Upper lobe of left lung (tissue), 4 donors: ENCODE data around the gene PI4K2B.

Experiments
- POLR2A ChIP-seq, 4 donors: fragments of 450-650 bp; IDR thresholded peaks; one replicate each; pipeline ENCODE4 v1.5.1; 2016 to 2017; ENCODE audit warnings: antibody characterized with exemption in 4 of 4, mild to moderate bottlenecking in 2 of 4
- TF ChIP-seq, protein P1 (sequence below), 6 experiments: fragments of 450-650 bp in 4 of 6; fragments of 200-600 bp in 2 of 6; sonication (generic) in 2 of 6; IDR thresholded peaks; one replicate each; pipeline ENCODE4 v1.5.1; 2016 to 2019; ENCODE audit warnings: antibody characterized with exemption in 6 of 6

DNA sequence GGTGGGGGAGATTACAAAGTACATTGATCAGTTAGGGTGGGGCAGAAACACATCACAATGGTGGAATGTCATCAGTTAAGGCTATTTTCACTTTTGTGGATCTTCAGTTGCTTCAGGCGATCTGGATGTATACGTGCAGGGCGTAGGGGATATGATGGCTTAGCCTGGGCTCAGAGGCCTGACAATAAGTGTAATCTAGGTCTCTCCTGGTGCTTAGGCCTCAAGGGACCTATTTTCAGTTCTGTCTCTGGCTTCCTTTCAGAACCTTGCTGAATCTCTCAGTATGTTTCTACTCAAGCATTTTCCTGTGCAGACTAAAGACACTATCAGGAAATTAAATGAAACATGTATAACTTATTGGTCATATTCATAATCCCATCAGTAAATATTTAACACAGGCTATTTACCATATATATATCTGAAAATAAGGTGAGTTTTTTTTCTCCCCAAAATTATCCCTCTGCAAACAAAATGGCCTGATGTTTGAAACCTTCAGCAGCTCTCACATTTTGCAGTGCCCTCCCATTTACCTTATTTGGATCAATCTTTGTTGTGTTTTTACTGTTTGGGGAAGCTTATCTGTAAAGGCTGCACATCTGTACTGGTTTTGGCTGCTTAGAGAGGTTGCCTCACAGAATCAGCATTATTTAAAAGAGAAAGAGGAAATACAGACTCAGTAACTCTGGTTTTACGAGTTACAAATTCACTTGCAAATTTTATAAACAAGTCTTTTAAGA is 76.4 kb downstream of the PI4K2B start:
- TF ChIP-seq, protein P1, sequence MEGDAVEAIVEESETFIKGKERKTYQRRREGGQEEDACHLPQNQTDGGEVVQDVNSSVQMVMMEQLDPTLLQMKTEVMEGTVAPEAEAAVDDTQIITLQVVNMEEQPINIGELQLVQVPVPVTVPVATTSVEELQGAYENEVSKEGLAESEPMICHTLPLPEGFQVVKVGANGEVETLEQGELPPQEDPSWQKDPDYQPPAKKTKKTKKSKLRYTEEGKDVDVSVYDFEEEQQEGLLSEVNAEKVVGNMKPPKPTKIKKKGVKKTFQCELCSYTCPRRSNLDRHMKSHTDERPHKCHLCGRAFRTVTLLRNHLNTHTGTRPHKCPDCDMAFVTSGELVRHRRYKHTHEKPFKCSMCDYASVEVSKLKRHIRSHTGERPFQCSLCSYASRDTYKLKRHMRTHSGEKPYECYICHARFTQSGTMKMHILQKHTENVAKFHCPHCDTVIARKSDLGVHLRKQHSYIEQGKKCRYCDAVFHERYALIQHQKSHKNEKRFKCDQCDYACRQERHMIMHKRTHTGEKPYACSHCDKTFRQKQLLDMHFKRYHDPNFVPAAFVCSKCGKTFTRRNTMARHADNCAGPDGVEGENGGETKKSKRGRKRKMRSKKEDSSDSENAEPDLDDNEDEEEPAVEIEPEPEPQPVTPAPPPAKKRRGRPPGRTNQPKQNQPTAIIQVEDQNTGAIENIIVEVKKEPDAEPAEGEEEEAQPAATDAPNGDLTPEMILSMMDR (IDR thresholded peaks at IDR 0.05) = no peak
- no peak for TF ChIP-seq POLR2A (IDR thresholded peaks at IDR 0.05)
